BLaER1 (cell line): Measurements from ENCODE around the gene ITPK1.

Experiments
- H3K27ac ChIP-seq: shearing (Covaris generic); formaldehyde crosslinking; 2 replicates; pipeline ENCODE4 v1.8.1; 2022
- H3K27me3 ChIP-seq: shearing (Covaris generic); formaldehyde crosslinking; 2 replicates; pipeline ENCODE4 v1.8.1; 2022
- H3K36me3 ChIP-seq: shearing (Covaris generic); formaldehyde crosslinking; 2 replicates; pipeline ENCODE4 v1.8.1; 2022
- H3K4me1 ChIP-seq: shearing (Covaris generic); formaldehyde crosslinking; 2 replicates; pipeline ENCODE4 v1.8.1; 2022
- H3K4me2 ChIP-seq: shearing (Covaris generic); formaldehyde crosslinking; 2 replicates; pipeline ENCODE4 v1.8.1; 2022
- H3K4me3 ChIP-seq: shearing (Covaris generic); formaldehyde crosslinking; 2 replicates; pipeline ENCODE4 v1.8.1; 2022
- H3K9ac ChIP-seq: shearing (Covaris generic); formaldehyde crosslinking; 2 replicates; pipeline ENCODE4 v1.8.1; 2022
- H3K9me3 ChIP-seq: shearing (Covaris generic); formaldehyde crosslinking; 2 replicates; pipeline ENCODE4 v1.8.1; 2022
- H4K20me1 ChIP-seq: shearing (Covaris generic); formaldehyde crosslinking; 2 replicates; pipeline ENCODE4 v1.8.1; 2022
- Cebpa-rat ChIP-seq: shearing (Covaris generic); IDR thresholded peaks from 2 replicates; pipeline ENCODE4 v1.8.1; 2022

Gene ITPK1

GRCh38 chr14:93095742-93096510 lies 19.8 kb downstream of the ITPK1 start:
- Histone ChIP-seq H3K27me3 (no peaks in the 10 kb centered on the region), H3K27ac (no peak overlapping the region), H4K20me1 (peaks cover 93% of the 10 kb centered on the region), H3K9me3 (no peaks in the 10 kb centered on the region), H3K9ac (no peak overlapping the region), H3K4me1 (peaks cover 8% of the 10 kb centered on the region), H3K4me2 (no peak overlapping the region), H3K4me3 (no peak overlapping the region), H3K36me3 (no peaks in the 10 kb centered on the region; the same call in 1 of the 2 replicates)
- no peak for TF ChIP-seq Cebpa-rat

GRCh38 chr14:93094121-93094918 lies 21.4 kb downstream of the ITPK1 start:
- Histone ChIP-seq H3K4me1 (peaks cover 18% of the 10 kb centered on the region), H3K36me3 (no peaks in the 10 kb centered on the region), H3K27ac (no peak overlapping the region), H3K4me2 (no peak overlapping the region), H4K20me1 (peaks cover 93% of the 10 kb centered on the region), H3K9me3 (no peaks in the 10 kb centered on the region), H3K4me3 (no peak overlapping the region), H3K27me3 (no peaks in the 10 kb centered on the region), H3K9ac (no peak overlapping the region)
- no peak for TF ChIP-seq Cebpa-rat

- peaks cover 23% of the 10 kb centered on the region for H3K4me1 ChIP-seq
- H3K9ac ChIP-seq, result no peak overlapping the region
- H3K9me3 ChIP-seq, result no peaks in the 10 kb centered on the region
- no peak overlapping the region for H3K4me3 ChIP-seq
- peaks cover 97% of the 10 kb centered on the region for H4K20me1 ChIP-seq
- TF ChIP-seq Cebpa-rat, result no peak
- no peaks in the 10 kb centered on the region for H3K36me3 ChIP-seq
- no peak overlapping the region for H3K27ac ChIP-seq
- no peaks in the 10 kb centered on the region for H3K27me3 ChIP-seq
- no peak overlapping the region for H3K4me2 ChIP-seq
Measured at GRCh38 chr14:93092606-93093556, 22.8 kb downstream of the ITPK1 start.

DNA sequence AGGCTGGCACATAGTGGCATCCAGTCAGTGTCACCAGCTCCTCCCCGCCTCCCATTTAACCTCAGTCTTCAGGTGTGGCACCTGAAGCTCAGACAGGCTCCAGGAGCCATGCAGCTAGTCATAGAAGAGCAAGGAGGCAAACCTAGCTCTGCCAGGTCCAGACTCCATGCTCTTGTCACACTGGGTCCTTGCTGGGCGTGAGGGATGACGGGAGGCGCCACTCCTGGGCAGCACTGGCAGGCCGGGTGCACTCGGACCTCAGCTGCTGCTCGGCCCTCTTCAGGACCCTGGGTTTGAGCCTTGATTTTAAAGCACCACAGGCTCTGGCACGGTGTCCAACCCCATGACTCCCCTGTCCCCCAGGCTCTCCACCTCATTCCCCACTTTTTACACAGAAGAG lies 24.1 kb downstream of the ITPK1 start:
- Histone ChIP-seq H4K20me1 (peaks cover 100% of the 10 kb centered on the region), H3K27ac (no peak overlapping the region), H3K4me1 (peaks cover 35% of the 10 kb centered on the region), H3K27me3 (no peaks in the 10 kb centered on the region), H3K4me2 (no peak overlapping the region), H3K9me3 (no peaks in the 10 kb centered on the region), H3K4me3 (no peak overlapping the region), H3K36me3 (no peaks in the 10 kb centered on the region), H3K9ac (no peak overlapping the region)
- TF ChIP-seq Cebpa-rat, result no peak

DNA sequence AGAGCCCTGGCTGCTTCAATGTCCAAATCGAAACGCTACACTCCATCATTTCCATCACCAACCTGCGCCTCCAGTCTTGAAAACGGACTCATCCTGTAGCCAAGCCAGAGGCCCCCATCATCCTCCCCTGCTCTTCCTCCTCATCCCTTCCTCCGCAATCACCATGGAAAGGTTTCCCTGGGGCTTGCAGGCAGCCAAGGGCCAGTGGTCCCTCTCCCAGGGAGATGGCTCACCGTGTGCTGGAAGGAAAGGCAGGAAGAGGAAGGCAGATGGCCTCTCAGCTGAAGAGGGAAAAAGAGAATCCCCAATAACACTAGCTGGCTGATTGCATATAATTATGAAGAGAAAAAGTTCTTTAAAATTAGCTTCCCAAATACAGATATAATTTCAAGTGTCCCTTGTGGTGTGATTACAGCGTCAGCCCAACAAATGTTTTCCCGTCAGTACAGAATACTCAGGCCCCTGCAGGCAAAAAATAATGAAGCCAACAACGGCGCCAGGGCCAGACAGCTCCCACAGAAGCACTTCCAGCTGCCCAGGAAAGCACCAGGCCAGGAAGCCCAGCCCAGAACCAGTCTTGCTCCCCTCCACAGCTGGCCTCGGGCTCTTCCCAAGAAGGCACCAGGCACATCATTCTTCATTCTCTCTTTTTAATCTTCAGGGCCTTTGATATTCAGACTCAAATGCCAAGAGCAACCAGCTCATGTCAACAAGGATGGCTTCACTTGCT lies 24.7 kb downstream of the ITPK1 start:
- H3K9me3 ChIP-seq, result no peaks in the 10 kb centered on the region
- no peak overlapping the region for H3K27ac ChIP-seq
- no peak overlapping the region for H3K9ac ChIP-seq
- no peak overlapping the region for H3K4me3 ChIP-seq
- no peaks in the 10 kb centered on the region for H3K27me3 ChIP-seq
- peaks cover 42% of the 10 kb centered on the region for H3K4me1 ChIP-seq
- no peak overlapping the region for H3K4me2 ChIP-seq
- TF ChIP-seq Cebpa-rat, result no peak
- no peaks in the 10 kb centered on the region for H3K36me3 ChIP-seq
- peaks cover 100% of the 10 kb centered on the region for H4K20me1 ChIP-seq

- TF ChIP-seq Cebpa-rat, result no peak
- no peaks in the 10 kb centered on the region for H3K9me3 ChIP-seq
- H3K27ac ChIP-seq, result no peak overlapping the region
- peaks cover 48% of the 10 kb centered on the region for H3K4me1 ChIP-seq
- no peaks in the 10 kb centered on the region for H3K36me3 ChIP-seq
- H3K27me3 ChIP-seq, result no peaks in the 10 kb centered on the region
- H3K4me3 ChIP-seq, result no peak overlapping the region
- H3K4me2 ChIP-seq, result peak overlapping the region; percentile 34
- H3K9ac ChIP-seq, result no peak overlapping the region
- peaks cover 99% of the 10 kb centered on the region for H4K20me1 ChIP-seq
Measured at GRCh38 chr14:93089521-93090269, 26.0 kb downstream of the ITPK1 start.

- H3K4me1 ChIP-seq, result peaks cover 70% of the 10 kb centered on the region
- no peaks in the 10 kb centered on the region for H3K36me3 ChIP-seq
- no peaks in the 10 kb centered on the region for H3K27me3 ChIP-seq
- H3K4me3 ChIP-seq, result no peak overlapping the region
- H3K9me3 ChIP-seq, result no peaks in the 10 kb centered on the region
- H4K20me1 ChIP-seq, result peaks cover 99% of the 10 kb centered on the region
- peak overlapping the region; percentile 47 for H3K4me2 ChIP-seq
- no peak for TF ChIP-seq Cebpa-rat
- peak overlapping the region; percentile 31; the same call in 1 of the 2 replicates for H3K27ac ChIP-seq
- H3K9ac ChIP-seq, result 0 out of 2 replicates have a peak overlapping the region, but pooled peaks have one; percentile 31
Measured at GRCh38 chr14:93086441-93087055, 29.2 kb downstream of the ITPK1 start.

DNA sequence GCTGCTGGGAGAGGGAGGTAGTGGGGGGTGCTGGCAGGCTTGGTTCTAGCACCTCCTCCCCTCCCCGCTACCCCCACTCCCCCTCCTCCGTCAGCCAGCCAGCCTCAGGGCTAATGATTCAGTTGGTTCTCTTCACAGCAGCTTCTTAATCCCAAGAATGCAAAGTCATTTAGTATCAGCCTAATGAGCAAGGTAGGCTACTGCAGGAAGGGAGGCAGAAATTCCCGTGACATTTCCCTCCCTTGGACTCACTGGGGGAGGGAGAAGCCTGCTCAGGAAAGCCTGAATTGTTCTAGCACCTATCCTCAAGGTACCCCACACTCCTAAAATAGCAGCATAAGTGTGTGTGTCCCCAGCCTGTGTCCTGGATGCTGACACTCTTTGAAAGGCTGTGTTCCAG lies 29.8 kb downstream of the ITPK1 start:
- no peak overlapping the region for H3K9ac ChIP-seq
- H4K20me1 ChIP-seq, result peaks cover 97% of the 10 kb centered on the region
- H3K27me3 ChIP-seq, result no peaks in the 10 kb centered on the region
- H3K4me2 ChIP-seq, result peak overlapping the region; percentile 47; the same call in 1 of the 2 replicates
- no peak overlapping the region for H3K4me3 ChIP-seq
- peak overlapping the region; percentile 31; the same call in 1 of the 2 replicates for H3K27ac ChIP-seq
- H3K9me3 ChIP-seq, result no peaks in the 10 kb centered on the region
- no peak for TF ChIP-seq Cebpa-rat
- peaks cover 73% of the 10 kb centered on the region for H3K4me1 ChIP-seq
- no peaks in the 10 kb centered on the region for H3K36me3 ChIP-seq
